Cardiac muscle cell (in vitro differentiated cells and primary cell): ENCODE measurements around the gene AK9. TPM values are rescaled to one million over a fixed set of nuclear protein-coding genes. Genes with fewer than 3 reads are reported as not detected.

Experiments used
- DNase-seq, 2 donors: peaks; one replicate each; pipeline versions ENCODE4 v3.0.0 to v3.0.0-alpha.2; 2010 to 2017; ENCODE audit warnings: low read depth in 1 of 2, low spot score in 1 of 2
- H3K27ac ChIP-seq: fragments of 200-600 bp; sonication (generic); 2 replicates; pipeline ENCODE4 v1.5.1; 2016
- H3K27me3 ChIP-seq: fragments of 200-600 bp; sonication (generic); 2 replicates; pipeline ENCODE4 v1.6.0; 2016; ENCODE audit warnings: control low read depth
- H3K36me3 ChIP-seq: fragments of 200-600 bp; sonication (generic); 2 replicates; pipeline ENCODE4 v1.5.1; 2016; ENCODE audit warnings: control low read depth
- H3K4me1 ChIP-seq: fragments of 200-600 bp; sonication (generic); 2 replicates; pipeline ENCODE4 v1.8.1; 2017; ENCODE audit warnings: low read depth, mild to moderate bottlenecking, mixed run types
- H3K4me3 ChIP-seq: fragments of 200-600 bp; sonication (generic); 2 replicates; pipeline ENCODE4 v1.5.1; 2016; ENCODE audit warnings: mild to moderate bottlenecking
- H3K9me3 ChIP-seq: fragments of 200-600 bp; sonication (generic); 2 replicates; pipeline ENCODE4 v1.5.1; 2017; ENCODE audit warnings: low read depth, mild to moderate bottlenecking, control low read depth
- polyA plus RNA-seq: library from polyadenylated mRNA; unstranded; fragments of >200 nt; fragmentation: Nextera tagmentation; extraction: Ambion mirVana; gene quantifications from 2 replicates; pipeline ENCODE4 v1.2.1, GENCODE V29; 2016
- total RNA-seq: library from RNA; depleted of rRNA; stranded (reverse); fragments of >200 nt; gene quantifications from 2 replicates; pipeline ENCODE4 v1.2.3, GENCODE V29; 2016
- TF ChIP-seq, protein P1 (sequence below): IDR thresholded peaks from 2 replicates; pipeline ENCODE4 v1.5.1; 2012; ENCODE audit warnings: low read depth, mild to moderate bottlenecking, low read length

The AK9 gene
- total and polyA plus RNA-seq, 2 experiments from 2014 or later = 8.3 to 18.6 TPM

DNA sequence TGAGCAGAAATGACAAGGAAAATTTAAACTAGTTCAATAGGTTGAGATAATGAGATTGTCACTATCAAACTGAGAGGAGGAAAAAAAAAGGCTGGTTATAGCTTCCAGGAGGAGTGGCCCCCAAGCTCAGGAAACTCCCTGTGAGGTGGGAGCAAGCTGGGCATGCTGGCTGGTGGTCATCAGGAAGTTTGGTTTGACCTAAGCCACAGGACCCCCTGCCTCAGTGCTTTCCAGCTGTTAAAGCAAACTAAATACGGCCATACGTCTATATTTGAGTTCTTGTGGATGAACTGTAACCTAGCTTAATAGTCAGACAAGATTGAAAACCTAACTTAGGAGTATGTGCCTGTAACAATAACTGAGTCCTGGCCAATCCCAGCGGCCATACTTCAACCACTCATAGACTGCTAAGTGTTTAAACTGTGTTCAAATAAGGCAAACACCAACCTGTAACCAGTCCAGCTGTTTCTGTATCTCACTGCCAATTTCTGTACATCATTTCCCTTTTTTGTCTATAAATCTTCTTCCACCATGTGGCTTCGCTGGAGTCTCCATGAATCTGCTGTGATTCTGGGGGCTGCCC is 183.4 kb downstream of the AK9 start:
- no peaks in the 10 kb centered on the region for H3K9me3 ChIP-seq
- no peaks in the 10 kb centered on the region for H3K4me1 ChIP-seq
- TF ChIP-seq, protein P1, sequence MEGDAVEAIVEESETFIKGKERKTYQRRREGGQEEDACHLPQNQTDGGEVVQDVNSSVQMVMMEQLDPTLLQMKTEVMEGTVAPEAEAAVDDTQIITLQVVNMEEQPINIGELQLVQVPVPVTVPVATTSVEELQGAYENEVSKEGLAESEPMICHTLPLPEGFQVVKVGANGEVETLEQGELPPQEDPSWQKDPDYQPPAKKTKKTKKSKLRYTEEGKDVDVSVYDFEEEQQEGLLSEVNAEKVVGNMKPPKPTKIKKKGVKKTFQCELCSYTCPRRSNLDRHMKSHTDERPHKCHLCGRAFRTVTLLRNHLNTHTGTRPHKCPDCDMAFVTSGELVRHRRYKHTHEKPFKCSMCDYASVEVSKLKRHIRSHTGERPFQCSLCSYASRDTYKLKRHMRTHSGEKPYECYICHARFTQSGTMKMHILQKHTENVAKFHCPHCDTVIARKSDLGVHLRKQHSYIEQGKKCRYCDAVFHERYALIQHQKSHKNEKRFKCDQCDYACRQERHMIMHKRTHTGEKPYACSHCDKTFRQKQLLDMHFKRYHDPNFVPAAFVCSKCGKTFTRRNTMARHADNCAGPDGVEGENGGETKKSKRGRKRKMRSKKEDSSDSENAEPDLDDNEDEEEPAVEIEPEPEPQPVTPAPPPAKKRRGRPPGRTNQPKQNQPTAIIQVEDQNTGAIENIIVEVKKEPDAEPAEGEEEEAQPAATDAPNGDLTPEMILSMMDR = no peak
- no peak for DNase-seq
- no peak overlapping the region for H3K4me3 ChIP-seq
- H3K36me3 ChIP-seq = no peaks in the 10 kb centered on the region
- H3K27ac ChIP-seq = no peak overlapping the region
- no peaks in the 10 kb centered on the region for H3K27me3 ChIP-seq

DNA sequence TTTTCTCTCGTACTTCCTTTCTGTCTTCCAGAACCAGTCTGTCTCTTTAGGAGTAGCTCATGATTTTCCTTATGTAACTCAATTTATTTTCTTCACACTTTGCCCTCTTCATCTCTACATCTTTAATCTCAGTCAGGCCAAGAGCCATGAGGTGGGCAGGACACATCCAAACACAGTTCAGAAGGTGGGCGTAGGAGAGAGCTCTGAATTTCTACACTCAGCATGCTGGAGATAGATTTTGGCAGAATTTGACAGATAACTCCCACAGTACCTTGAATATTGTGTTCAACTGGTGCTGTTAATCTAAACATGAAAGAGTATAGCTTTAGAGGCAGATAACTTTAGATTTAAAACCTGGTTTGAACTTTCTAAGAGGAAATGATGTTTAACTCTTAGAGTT is 184.2 kb downstream of the AK9 start:
- Histone ChIP-seq H3K4me3 (no peak overlapping the region), H3K4me1 (no peaks in the 10 kb centered on the region), H3K27me3 (no peaks in the 10 kb centered on the region), H3K36me3 (no peaks in the 10 kb centered on the region), H3K9me3 (no peaks in the 10 kb centered on the region), H3K27ac (no peak overlapping the region)
- no peak for DNase-seq
- TF ChIP-seq, protein P1 = no peak

DNA sequence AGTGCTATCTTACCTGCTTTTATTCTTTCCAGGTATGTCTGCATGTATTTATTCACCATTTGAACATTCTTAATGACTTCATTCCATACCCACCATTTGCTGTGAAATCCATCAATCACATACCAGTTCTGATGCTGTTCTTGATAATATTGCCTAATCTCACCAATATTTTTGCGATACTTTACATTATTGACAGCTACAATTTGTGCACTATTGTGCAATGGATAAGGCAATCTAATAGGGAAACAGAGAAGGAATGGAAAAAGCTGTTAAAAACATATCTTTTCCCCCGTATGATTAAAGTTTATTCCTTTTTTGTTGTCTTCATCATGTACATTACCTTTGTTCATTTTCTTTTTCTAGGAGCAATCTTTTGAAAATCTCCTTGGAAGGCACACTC is 184.7 kb downstream of the AK9 start:
- Histone ChIP-seq H3K36me3 (no peaks in the 10 kb centered on the region), H3K27ac (no peak overlapping the region), H3K4me1 (no peaks in the 10 kb centered on the region), H3K4me3 (no peak overlapping the region), H3K9me3 (no peaks in the 10 kb centered on the region), H3K27me3 (no peaks in the 10 kb centered on the region)
- TF ChIP-seq, protein P1 = no peak
- no peak for DNase-seq

DNA sequence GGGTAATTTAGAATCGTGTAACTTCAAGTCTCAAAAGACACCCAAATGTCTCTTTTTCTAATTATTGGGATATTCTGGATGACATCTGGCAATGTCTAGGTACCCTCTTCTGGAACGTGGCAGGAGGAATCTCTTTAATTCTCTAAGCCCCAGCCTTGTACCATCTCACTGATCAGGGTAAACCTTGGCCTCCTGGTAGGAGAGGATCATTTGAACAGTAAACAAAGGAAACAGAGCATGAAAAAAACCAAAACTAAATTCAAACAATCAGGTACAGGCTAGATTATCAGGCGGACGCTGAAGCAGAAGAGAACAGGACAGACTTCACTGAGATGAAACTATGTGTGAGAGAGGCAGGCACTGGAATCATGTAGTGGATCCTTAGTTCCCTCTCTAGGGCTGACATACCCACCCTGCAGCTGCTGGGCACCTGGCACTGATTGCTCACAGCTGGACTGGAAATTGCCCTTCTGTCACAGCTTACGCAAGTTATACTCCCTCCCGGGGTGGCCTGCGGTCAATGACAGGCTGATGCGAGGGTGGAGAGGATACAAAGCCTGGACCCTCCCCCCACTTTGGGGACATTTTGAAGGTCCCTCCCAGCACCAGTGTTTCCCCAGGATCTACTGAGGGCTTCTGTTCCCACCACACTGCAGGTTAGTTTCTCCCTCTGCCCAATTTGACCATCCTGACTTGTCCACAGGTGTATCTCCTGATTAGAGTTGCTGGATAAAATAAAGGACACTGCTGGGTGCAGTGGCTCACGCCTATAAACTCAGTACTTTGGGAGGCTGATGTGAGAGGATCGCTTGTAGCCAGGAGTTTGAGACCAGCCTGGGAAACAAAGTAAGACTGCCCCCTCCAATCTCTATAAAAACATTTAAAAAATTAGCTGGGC is 187.4 kb downstream of the AK9 start:
- Histone ChIP-seq H3K9me3 (no peaks in the 10 kb centered on the region), H3K27me3 (no peaks in the 10 kb centered on the region), H3K27ac (no peak overlapping the region), H3K4me1 (no peaks in the 10 kb centered on the region), H3K4me3 (no peak overlapping the region), H3K36me3 (no peaks in the 10 kb centered on the region)
- no peak for DNase-seq
- TF ChIP-seq, protein P1 = no peak

DNA sequence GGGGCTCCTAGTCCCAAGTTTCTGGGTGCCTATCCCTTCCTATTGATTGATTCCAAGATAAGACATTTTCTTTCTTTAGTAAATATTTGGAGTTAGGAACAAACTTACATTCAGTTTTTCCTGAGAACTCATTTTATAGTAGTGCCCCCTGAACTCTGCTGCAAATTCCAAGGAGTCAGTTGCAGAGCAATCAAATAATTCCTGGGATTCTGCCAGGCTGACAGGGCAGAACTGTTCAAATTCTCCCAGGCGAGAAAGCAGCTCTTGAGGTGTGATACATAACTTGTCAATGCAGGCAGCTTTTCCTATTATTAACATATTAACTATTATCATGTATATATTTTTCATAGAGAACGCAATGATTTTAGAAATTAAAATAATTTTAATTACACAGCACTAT is 192.1 kb downstream of the AK9 start:
- no peak for DNase-seq
- Histone ChIP-seq H3K27ac (no peak overlapping the region), H3K4me3 (no peak overlapping the region), H3K9me3 (no peaks in the 10 kb centered on the region), H3K36me3 (no peaks in the 10 kb centered on the region), H3K27me3 (no peaks in the 10 kb centered on the region), H3K4me1 (no peaks in the 10 kb centered on the region)
- TF ChIP-seq, protein P1 = no peak
